Immature natural killer cell (primary cell): ENCODE results near the gene WNT3A. TPM values are rescaled to one million over a fixed set of nuclear protein-coding genes. Genes with fewer than 3 reads are reported as not detected.

Experiments used
- DNase-seq, 3 donors: peaks; one replicate each; pipeline ENCODE4 v3.0.0; 2022; ENCODE audit warnings: mixed read lengths in 1 of 3
- H3K27ac Mint-ChIP-seq, 6 donors: one replicate each; pipeline ENCODE4 v1.8.0; 2020; ENCODE audit warnings: mixed read lengths in 6 of 6, mild to moderate bottlenecking in 5 of 6, inconsistent platforms in 4 of 6, moderate library complexity in 3 of 6
- H3K27me3 Mint-ChIP-seq, 3 donors: one replicate each; pipeline ENCODE4 v1.8.0; 2020 to 2021; ENCODE audit warnings: low read depth in 3 of 3, mild to moderate bottlenecking in 3 of 3, mixed read lengths in 3 of 3, moderate library complexity in 3 of 3, inconsistent platforms in 1 of 3
- H3K36me3 Mint-ChIP-seq, 3 donors: one replicate each; pipeline ENCODE4 v1.8.0; 2020; ENCODE audit warnings: mixed read lengths in 3 of 3, inconsistent platforms in 2 of 3, mild to moderate bottlenecking in 2 of 3
- H3K4me1 Mint-ChIP-seq, 2 donors: one replicate each; pipeline ENCODE4 v1.8.0; 2020; ENCODE audit warnings: inconsistent platforms in 2 of 2, mild to moderate bottlenecking in 2 of 2, mixed read lengths in 2 of 2, moderate library complexity in 1 of 2
- H3K4me3 Mint-ChIP-seq, 5 donors: one replicate each; pipeline ENCODE4 v1.8.0; 2020; ENCODE audit warnings: mild to moderate bottlenecking in 5 of 5, mixed read lengths in 5 of 5, inconsistent platforms in 3 of 5, moderate library complexity in 3 of 5
- H3K9me3 Mint-ChIP-seq, 6 donors: one replicate each; pipeline ENCODE4 v1.8.0; 2020; ENCODE audit warnings: mild to moderate bottlenecking in 6 of 6, mixed read lengths in 6 of 6, inconsistent platforms in 4 of 6, moderate library complexity in 3 of 6
- polyA plus RNA-seq, 3 donors: library from polyadenylated mRNA; unstranded; fragments of 300-500 nt; fragmentation: Illumina TruSeq; gene quantifications; one replicate each; pipeline ENCODE4 v1.2.3, GENCODE V29; 2021

Gene WNT3A
- polyA plus RNA-seq, 3 donors from 2014 or later = not detected

GRCh38 chr1:228074954-228075730 is 68.3 kb downstream of the WNT3A start:
- H3K4me3 Mint-ChIP-seq = no peak overlapping the region
- DNase-seq = no peak
- peaks cover 0 to 2% (median 0%) of the 10 kb centered on the region in 3 donors for H3K27me3 Mint-ChIP-seq
- H3K4me1 Mint-ChIP-seq = no peaks in the 10 kb centered on the region
- no peak overlapping the region for H3K27ac Mint-ChIP-seq
- H3K9me3 Mint-ChIP-seq = no peaks in the 10 kb centered on the region
- H3K36me3 Mint-ChIP-seq = no peaks in the 10 kb centered on the region

- no peak for DNase-seq
- Mint-ChIP-seq H3K4me1 (no peaks in the 10 kb centered on the region), H3K36me3 (no peaks in the 10 kb centered on the region), H3K4me3 (no peak overlapping the region), H3K9me3 (no peaks in the 10 kb centered on the region), H3K27me3 (peaks cover 0 to 2% (median 0%) of the 10 kb centered on the region in 3 donors), H3K27ac (peak overlapping the region in 1 of 6 donors; percentile 53)
Observed at GRCh38 chr1:228075801-228076271, 69.0 kb downstream of the WNT3A start.

GRCh38 chr1:228076796-228077430 is 70.1 kb downstream of the WNT3A start:
- DNase-seq = no peak
- H3K36me3 Mint-ChIP-seq = no peaks in the 10 kb centered on the region
- no peaks in the 10 kb centered on the region for H3K9me3 Mint-ChIP-seq
- H3K4me3 Mint-ChIP-seq = no peak overlapping the region
- peak overlapping the region in 1 of 6 donors; percentile 35 for H3K27ac Mint-ChIP-seq
- peaks cover 0 to 4% (median 3%) of the 10 kb centered on the region in 3 donors for H3K27me3 Mint-ChIP-seq
- H3K4me1 Mint-ChIP-seq = peaks cover 5% of the 10 kb centered on the region in 2 donors

GRCh38 chr1:228077565-228078330 is 71.0 kb downstream of the WNT3A start:
- H3K36me3 Mint-ChIP-seq = no peaks in the 10 kb centered on the region
- H3K4me1 Mint-ChIP-seq = peaks cover 5% of the 10 kb centered on the region in 2 donors
- no peak for DNase-seq
- peak overlapping the region in 1 of 6 donors; percentile 35 for H3K27ac Mint-ChIP-seq
- no peaks in the 10 kb centered on the region for H3K9me3 Mint-ChIP-seq
- peaks cover 0 to 4% (median 4%) of the 10 kb centered on the region in 3 donors for H3K27me3 Mint-ChIP-seq
- H3K4me3 Mint-ChIP-seq = no peak overlapping the region

- Mint-ChIP-seq H3K4me1 (peaks cover 12 to 14% of the 10 kb centered on the region in 2 donors), H3K27me3 (peaks cover 5 to 12% (median 12%) of the 10 kb centered on the region in 3 donors), H3K36me3 (no peaks in the 10 kb centered on the region), H3K27ac (no peak overlapping the region), H3K4me3 (no peak overlapping the region), H3K9me3 (no peaks in the 10 kb centered on the region)
- DNase-seq = no peak
Observed at GRCh38 chr1:228079013-228079412, 72.2 kb downstream of the WNT3A start.

- H3K4me1 Mint-ChIP-seq = peaks cover 19 to 21% of the 10 kb centered on the region in 2 donors
- H3K27ac Mint-ChIP-seq = peak overlapping the region in 1 of 6 donors; percentile 78
- peaks cover 5 to 16% (median 14%) of the 10 kb centered on the region in 3 donors for H3K27me3 Mint-ChIP-seq
- H3K36me3 Mint-ChIP-seq = no peaks in the 10 kb centered on the region
- peak overlapping the region in 1 of 5 donors; percentile 15 for H3K4me3 Mint-ChIP-seq
- no peak for DNase-seq
- H3K9me3 Mint-ChIP-seq = no peaks in the 10 kb centered on the region
Observed at GRCh38 chr1:228079601-228080263, 72.9 kb downstream of the WNT3A start.

GRCh38 chr1:228081144-228081543 is 74.3 kb downstream of the WNT3A start:
- Mint-ChIP-seq H3K27ac (peak overlapping the region in 3 of 6 donors; percentile 69 to 75 (median 73)), H3K9me3 (no peaks in the 10 kb centered on the region), H3K4me1 (peaks cover 33 to 35% of the 10 kb centered on the region in 2 donors), H3K4me3 (peak overlapping the region; percentile 76 to 85 (median 79)), H3K27me3 (peaks cover 5 to 23% (median 14%) of the 10 kb centered on the region in 3 donors), H3K36me3 (no peaks in the 10 kb centered on the region)
- no peak for DNase-seq

- no peaks in the 10 kb centered on the region for H3K9me3 Mint-ChIP-seq
- H3K27ac Mint-ChIP-seq = peak overlapping the region in 5 of 6 donors; percentile 29 to 96 (median 73)
- peaks cover 39 to 41% of the 10 kb centered on the region in 2 donors for H3K4me1 Mint-ChIP-seq
- DNase-seq = no peak
- peaks cover 5 to 28% (median 14%) of the 10 kb centered on the region in 3 donors for H3K27me3 Mint-ChIP-seq
- peak overlapping the region; percentile 76 to 85 (median 79) for H3K4me3 Mint-ChIP-seq
- H3K36me3 Mint-ChIP-seq = no peaks in the 10 kb centered on the region
Observed at GRCh38 chr1:228081578-228082213, 74.9 kb downstream of the WNT3A start.

GRCh38 chr1:228082214-228082917 is 75.6 kb downstream of the WNT3A start, which contains the start of gene ARF1:
ARF1 (plus strand) TSS chr1:228082708; CDS start chr1:228097115, 14,407 bp downstream.
- Mint-ChIP-seq H3K36me3 (no peaks in the 10 kb centered on the region), H3K4me3 (peak within 1 kb of the TSS; percentile 94 to 98 (median 94)), H3K27ac (peak within 1 kb of the TSS; percentile 94 to 98 (median 96)), H3K9me3 (no peaks in the 10 kb centered on the region), H3K27me3 (peaks cover 5 to 28% (median 14%) of the 10 kb centered on the region in 3 donors), H3K4me1 (peaks cover 46 to 48% of the 10 kb centered on the region in 2 donors)
- DNase-seq = peak; percentile 96 to 97 (median 96)

GRCh38 chr1:228082918-228083870 is 76.4 kb downstream of the WNT3A start:
- Mint-ChIP-seq H3K4me3 (peak overlapping the region; percentile 94 to 98 (median 94)), H3K36me3 (no peaks in the 10 kb centered on the region), H3K27ac (peak overlapping the region; percentile 94 to 98 (median 96)), H3K4me1 (peaks cover 54 to 56% of the 10 kb centered on the region in 2 donors), H3K9me3 (no peaks in the 10 kb centered on the region), H3K27me3 (peaks cover 6 to 28% (median 15%) of the 10 kb centered on the region in 3 donors)
- DNase-seq = peak in 2 of 3 donors; percentile 34 to 35

- Mint-ChIP-seq H3K4me1 (peaks cover 61 to 63% of the 10 kb centered on the region in 2 donors), H3K27ac (peak overlapping the region; percentile 94 to 98 (median 96)), H3K27me3 (peaks cover 8 to 28% (median 17%) of the 10 kb centered on the region in 3 donors), H3K36me3 (peaks cover 0 to 4% (median 0%) of the 10 kb centered on the region in 3 donors), H3K9me3 (no peaks in the 10 kb centered on the region), H3K4me3 (peak overlapping the region; percentile 94 to 98 (median 94))
- peak; percentile 37 to 49 (median 47) for DNase-seq
Observed at GRCh38 chr1:228083871-228084278, 77.1 kb downstream of the WNT3A start.
